ENCODE data around the gene SYTL2.

GRCh38 chr11:85663080-85663752, 147.7 kb downstream of the SYTL2 start:
- TF ChIP-seq CTCF (conservative IDR thresholded peaks at IDR 0.05 in 1 of 2, IDR thresholded peaks at IDR 0.05 in 1 of 2; ENCODE audit: low read depth in 1 of 2, low read length in 2 of 2), result no peak
- no peak for TF ChIP-seq EZH2 (IDR thresholded peaks at IDR 0.05; ENCODE audit: low read length, missing control alignments)
